Measurements from ENCODE around the gene MR1.

MR1 gene

DNA sequence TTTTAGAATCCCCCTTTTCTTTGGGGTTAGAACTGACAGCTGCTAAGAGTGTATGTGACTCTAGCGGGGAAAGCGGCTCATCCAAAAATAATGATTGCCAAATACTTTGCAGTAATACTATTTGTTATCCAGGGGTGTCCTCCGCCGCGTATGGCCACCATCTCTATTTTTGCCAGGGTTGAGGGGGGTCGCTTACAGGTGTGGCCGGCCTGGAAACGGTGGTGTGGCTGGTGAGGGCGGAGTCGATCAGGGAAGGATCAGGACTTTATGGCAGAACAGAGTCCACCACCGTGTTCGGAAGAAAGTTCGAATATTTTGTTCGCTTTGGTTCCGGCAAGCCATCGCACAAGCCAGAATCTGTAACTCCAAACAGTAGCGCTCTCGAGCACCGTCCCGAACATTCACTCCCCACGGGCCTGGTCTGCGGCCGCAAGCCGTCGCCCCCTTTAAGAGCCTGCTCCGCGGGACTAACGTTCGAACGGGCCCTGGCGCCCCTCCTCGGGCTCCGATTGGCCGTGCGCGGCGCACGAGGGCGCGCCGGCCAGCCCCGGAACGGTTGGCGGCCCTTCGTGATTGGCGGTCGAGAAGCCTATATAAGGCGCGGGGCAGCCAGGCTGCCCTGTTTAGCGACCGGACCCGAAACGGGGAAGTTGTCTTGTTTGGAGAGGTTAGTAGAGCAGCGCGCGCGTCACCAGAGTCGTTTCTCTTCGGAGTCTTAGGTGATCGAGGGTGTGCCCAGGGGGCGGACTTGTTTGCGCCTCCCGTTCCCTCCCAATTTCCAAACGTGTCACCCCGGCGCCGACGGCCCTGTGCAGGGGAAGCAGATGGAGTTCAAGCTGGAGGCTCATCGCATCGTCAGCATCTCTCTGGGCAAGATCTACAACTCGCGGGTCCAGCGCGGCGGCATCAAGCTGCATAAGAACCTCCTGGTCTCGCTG lies 54.6 kb downstream of the MR1 start, which contains the start of gene IER5:
Gene IER5, plus strand, starts transcription at position 622 of the 938 bp plus-strand sequence. Its CDS starts 203 bp downstream, at position 825.
- peak within 1 kb of the TSS; percentile 96 for H3K4me3 ChIP-seq (ENCODE audit: insufficient read length, low read depth)
- peak; percentile 98 for DNase-seq (ENCODE audit: low read depth, low spot score)
- H3K27me3 ChIP-seq (ENCODE audit: insufficient read depth, insufficient read length): peaks cover 20% of the 10 kb centered on the region
- peak within 1 kb of the TSS; percentile 97 for H3K9ac ChIP-seq (ENCODE audit: insufficient read length, low read depth)
- H3K4me1 ChIP-seq (ENCODE audit: insufficient read depth, insufficient read length): no peaks in the 10 kb centered on the region
- no peak for TF ChIP-seq SUZ12 (IDR thresholded peaks at IDR 0.05; ENCODE audit: extremely low read depth, insufficient read depth, insufficient read length)
- no peak for TF ChIP-seq YY1 (IDR thresholded peaks at IDR 0.05; ENCODE audit: insufficient read depth, insufficient read length)
- TF ChIP-seq ZNF274 (IDR thresholded peaks at IDR 0.05; ENCODE audit: low read depth, low read length): no peak
- H3K9me3 ChIP-seq (ENCODE audit: insufficient read depth, low read length): no peaks in the 10 kb centered on the region
- H3K36me3 ChIP-seq (ENCODE audit: insufficient read depth, insufficient read length, low read length): peaks cover 42% of the 10 kb centered on the region

DNA sequence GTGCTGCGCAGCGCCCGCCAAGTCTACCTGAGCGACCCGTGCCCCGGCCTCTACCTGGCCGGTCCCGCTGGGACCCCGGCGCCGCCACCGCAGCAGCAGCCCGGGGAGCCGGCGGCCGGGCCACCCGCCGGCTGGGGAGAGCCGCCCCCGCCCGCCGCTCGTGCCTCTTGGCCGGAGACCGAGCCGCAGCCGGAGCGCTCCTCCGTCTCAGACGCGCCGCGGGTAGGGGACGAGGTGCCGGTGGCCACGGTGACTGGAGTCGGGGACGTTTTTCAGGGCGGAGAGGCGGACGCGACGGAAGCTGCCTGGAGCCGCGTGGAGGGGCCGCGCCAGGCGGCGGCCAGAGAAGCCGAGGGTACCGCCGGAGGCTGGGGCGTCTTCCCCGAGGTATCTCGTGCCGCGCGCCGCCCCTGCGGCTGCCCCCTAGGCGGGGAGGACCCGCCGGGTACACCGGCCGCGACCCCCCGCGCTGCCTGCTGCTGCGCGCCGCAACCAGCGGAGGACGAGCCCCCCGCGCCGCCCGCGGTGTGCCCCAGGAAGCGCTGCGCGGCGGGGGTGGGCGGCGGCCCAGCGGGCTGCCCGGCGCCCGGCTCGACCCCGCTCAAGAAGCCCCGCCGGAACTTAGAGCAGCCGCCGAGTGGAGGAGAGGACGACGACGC lies 55.4 kb downstream of the MR1 start:
- no peak for DNase-seq (ENCODE audit: low read depth, low spot score)
- Histone ChIP-seq H3K36me3 (ENCODE audit: insufficient read depth, insufficient read length, low read length) (peaks cover 42% of the 10 kb centered on the region), H3K9me3 (ENCODE audit: insufficient read depth, low read length) (no peaks in the 10 kb centered on the region), H3K27me3 (ENCODE audit: insufficient read depth, insufficient read length) (peaks cover 20% of the 10 kb centered on the region), H3K9ac (ENCODE audit: insufficient read length, low read depth) (peak overlapping the region; percentile 97), H3K4me3 (ENCODE audit: insufficient read length, low read depth) (peak overlapping the region; percentile 96), H3K4me1 (ENCODE audit: insufficient read depth, insufficient read length) (no peaks in the 10 kb centered on the region)
- TF ChIP-seq ZNF274 (IDR thresholded peaks at IDR 0.05; ENCODE audit: low read depth, low read length): no peak
- TF ChIP-seq YY1 (IDR thresholded peaks at IDR 0.05; ENCODE audit: insufficient read depth, insufficient read length): no peak
- TF ChIP-seq SUZ12 (IDR thresholded peaks at IDR 0.05; ENCODE audit: extremely low read depth, insufficient read depth, insufficient read length): no peak

DNA sequence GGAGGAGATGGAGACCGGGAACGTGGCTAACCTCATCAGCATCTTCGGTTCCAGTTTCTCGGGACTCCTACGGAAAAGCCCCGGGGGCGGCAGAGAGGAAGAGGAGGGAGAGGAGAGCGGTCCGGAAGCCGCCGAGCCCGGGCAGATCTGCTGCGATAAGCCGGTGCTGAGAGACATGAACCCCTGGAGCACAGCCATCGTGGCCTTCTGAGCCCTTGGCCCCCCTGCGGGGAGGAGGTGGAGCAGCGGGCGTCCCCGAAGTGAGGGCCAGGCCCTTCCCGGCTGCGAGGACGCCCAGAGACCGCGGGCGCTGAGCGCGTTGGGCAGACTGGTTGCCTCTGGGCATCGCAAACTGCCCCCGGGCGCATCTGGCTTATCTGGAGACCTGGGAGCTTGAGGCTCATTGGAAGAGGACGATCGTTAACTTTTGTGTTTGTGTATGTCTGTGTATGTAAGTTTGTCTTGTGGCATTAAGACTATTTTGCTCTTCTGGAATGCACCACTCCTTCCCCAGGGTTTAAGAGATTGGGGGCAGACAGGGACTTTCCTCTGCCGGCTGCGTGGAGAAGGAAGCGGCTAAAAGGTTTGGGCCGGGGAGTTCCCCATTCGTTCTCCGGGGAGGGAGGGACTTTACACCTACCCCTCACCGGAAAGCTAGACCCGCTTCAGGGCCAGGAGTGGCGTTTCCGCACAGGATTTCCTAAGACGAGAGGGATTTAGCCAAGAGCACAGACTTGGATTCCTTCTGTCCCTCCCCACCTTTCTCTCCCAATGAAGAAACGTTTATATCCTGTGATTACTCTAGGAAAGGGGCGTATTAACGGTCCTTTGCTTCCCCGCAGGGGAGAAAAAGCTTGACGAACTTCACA lies 56.1 kb downstream of the MR1 start:
- peak overlapping the region; percentile 97 for H3K9ac ChIP-seq (ENCODE audit: insufficient read length, low read depth)
- H3K4me1 ChIP-seq (ENCODE audit: insufficient read depth, insufficient read length): no peaks in the 10 kb centered on the region
- peaks cover 20% of the 10 kb centered on the region for H3K27me3 ChIP-seq (ENCODE audit: insufficient read depth, insufficient read length)
- DNase-seq (ENCODE audit: low read depth, low spot score): no peak
- H3K4me3 ChIP-seq (ENCODE audit: insufficient read length, low read depth): peak overlapping the region; percentile 96
- H3K36me3 ChIP-seq (ENCODE audit: insufficient read depth, insufficient read length, low read length): peaks cover 42% of the 10 kb centered on the region
- no peaks in the 10 kb centered on the region for H3K9me3 ChIP-seq (ENCODE audit: insufficient read depth, low read length)
- TF ChIP-seq SUZ12 (IDR thresholded peaks at IDR 0.05; ENCODE audit: extremely low read depth, insufficient read depth, insufficient read length): peak; percentile 42
- TF ChIP-seq ZNF274 (IDR thresholded peaks at IDR 0.05; ENCODE audit: low read depth, low read length): no peak
- no peak for TF ChIP-seq YY1 (IDR thresholded peaks at IDR 0.05; ENCODE audit: insufficient read depth, insufficient read length)

DNA sequence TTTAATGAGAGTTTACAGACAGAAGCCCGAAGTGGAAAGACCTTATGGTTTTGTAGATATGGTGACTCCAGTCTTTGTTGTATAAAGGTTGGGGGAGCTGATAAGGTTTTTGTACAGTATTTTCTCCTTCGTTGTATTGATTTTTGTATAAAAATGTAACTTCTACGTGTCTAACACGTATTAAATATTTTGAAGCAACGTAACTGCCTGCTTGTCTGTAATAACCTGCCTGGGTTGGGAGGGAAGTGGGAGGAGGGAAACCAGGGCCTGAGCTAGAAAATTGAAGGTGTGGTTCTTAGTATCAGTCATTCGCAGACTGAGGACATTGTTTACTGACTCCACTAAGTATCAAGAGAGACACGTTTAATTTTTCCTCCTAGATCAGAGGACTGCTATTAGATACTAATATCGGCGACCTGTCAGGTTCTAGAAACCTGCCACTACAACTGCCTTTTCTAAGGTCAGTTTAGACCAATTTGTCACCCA lies 56.9 kb downstream of the MR1 start:
- H3K9me3 ChIP-seq (ENCODE audit: insufficient read depth, low read length): no peaks in the 10 kb centered on the region
- H3K4me3 ChIP-seq (ENCODE audit: insufficient read length, low read depth): peak overlapping the region; percentile 96
- DNase-seq (ENCODE audit: low read depth, low spot score): no peak
- TF ChIP-seq SUZ12 (IDR thresholded peaks at IDR 0.05; ENCODE audit: extremely low read depth, insufficient read depth, insufficient read length) (no peak), YY1 (IDR thresholded peaks at IDR 0.05; ENCODE audit: insufficient read depth, insufficient read length) (no peak), ZNF274 (IDR thresholded peaks at IDR 0.05; ENCODE audit: low read depth, low read length) (no peak)
- peaks cover 45% of the 10 kb centered on the region for H3K36me3 ChIP-seq (ENCODE audit: insufficient read depth, insufficient read length, low read length)
- peak overlapping the region; percentile 22 for H3K9ac ChIP-seq (ENCODE audit: insufficient read length, low read depth)
- peaks cover 20% of the 10 kb centered on the region for H3K27me3 ChIP-seq (ENCODE audit: insufficient read depth, insufficient read length)
- peaks cover 3% of the 10 kb centered on the region for H3K4me1 ChIP-seq (ENCODE audit: insufficient read depth, insufficient read length)

DNA sequence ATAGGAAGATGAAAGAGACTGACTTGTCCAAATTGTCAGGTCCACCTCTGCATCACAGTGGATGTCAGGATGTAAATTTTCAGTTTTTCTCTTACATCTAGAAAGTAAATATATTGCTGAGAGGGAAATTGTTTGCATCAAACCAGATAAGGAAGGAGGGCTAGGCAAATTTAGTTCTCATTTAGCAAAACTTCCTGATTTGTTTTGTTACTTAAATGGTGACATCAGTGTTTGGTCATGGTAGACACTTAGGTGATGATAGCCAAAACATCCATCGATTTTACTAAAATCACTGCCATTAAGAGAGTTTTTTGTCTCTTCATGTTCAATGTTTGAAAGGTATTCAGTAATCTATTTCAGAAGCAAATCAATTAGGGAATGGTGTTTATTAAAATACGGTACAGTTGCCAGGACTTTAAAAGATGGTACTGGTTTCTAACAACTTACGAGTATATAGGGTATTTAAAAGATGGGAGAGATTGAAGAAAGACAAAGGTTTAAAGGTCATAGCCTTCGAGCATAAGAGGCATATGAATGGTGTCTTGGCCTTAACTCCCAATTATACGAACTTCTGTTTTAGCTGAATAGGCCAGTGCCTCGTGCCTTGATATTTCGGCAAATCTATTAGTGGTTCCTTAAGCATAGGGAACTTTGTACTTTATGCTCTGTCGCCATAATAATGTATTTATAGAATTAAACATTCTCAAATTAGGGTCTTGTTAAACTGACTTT lies 57.7 kb downstream of the MR1 start:
- Histone ChIP-seq H3K9me3 (ENCODE audit: insufficient read depth, low read length) (no peaks in the 10 kb centered on the region), H3K27me3 (ENCODE audit: insufficient read depth, insufficient read length) (peaks cover 15% of the 10 kb centered on the region), H3K36me3 (ENCODE audit: insufficient read depth, insufficient read length, low read length) (peaks cover 45% of the 10 kb centered on the region), H3K9ac (ENCODE audit: insufficient read length, low read depth) (no peak overlapping the region), H3K4me1 (ENCODE audit: insufficient read depth, insufficient read length) (peaks cover 7% of the 10 kb centered on the region), H3K4me3 (ENCODE audit: insufficient read length, low read depth) (peak overlapping the region; percentile 96)
- DNase-seq (ENCODE audit: low read depth, low spot score): no peak
- TF ChIP-seq YY1 (IDR thresholded peaks at IDR 0.05; ENCODE audit: insufficient read depth, insufficient read length) (no peak), ZNF274 (IDR thresholded peaks at IDR 0.05; ENCODE audit: low read depth, low read length) (no peak), SUZ12 (IDR thresholded peaks at IDR 0.05; ENCODE audit: extremely low read depth, insufficient read depth, insufficient read length) (no peak)

DNA sequence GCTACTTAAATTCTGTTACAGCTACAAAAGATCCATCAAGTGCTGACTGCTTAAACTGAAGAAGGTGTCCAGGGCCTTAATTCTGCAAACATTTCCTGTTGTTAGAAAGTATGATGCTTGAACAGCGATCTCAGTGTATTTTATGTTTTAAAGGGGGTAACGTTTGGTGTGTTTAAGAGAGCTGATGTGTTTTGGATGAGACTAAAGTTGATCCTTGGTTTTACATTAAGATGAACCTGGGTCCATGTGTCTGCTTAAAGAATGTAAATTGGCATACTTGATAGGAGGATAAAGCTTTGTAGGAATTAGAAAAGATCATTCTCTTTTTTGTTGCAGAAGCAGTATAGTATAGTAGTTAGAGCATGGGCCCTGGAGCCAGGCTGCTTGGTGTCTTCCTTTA lies 58.3 kb downstream of the MR1 start:
- DNase-seq (ENCODE audit: low read depth, low spot score): no peak
- peaks cover 45% of the 10 kb centered on the region for H3K36me3 ChIP-seq (ENCODE audit: insufficient read depth, insufficient read length, low read length)
- peaks cover 10% of the 10 kb centered on the region for H3K4me1 ChIP-seq (ENCODE audit: insufficient read depth, insufficient read length)
- peaks cover 12% of the 10 kb centered on the region for H3K27me3 ChIP-seq (ENCODE audit: insufficient read depth, insufficient read length)
- TF ChIP-seq YY1 (IDR thresholded peaks at IDR 0.05; ENCODE audit: insufficient read depth, insufficient read length) (no peak), SUZ12 (IDR thresholded peaks at IDR 0.05; ENCODE audit: extremely low read depth, insufficient read depth, insufficient read length) (no peak), ZNF274 (IDR thresholded peaks at IDR 0.05; ENCODE audit: low read depth, low read length) (no peak)
- no peak overlapping the region for H3K9ac ChIP-seq (ENCODE audit: insufficient read length, low read depth)
- H3K9me3 ChIP-seq (ENCODE audit: insufficient read depth, low read length): no peaks in the 10 kb centered on the region
- H3K4me3 ChIP-seq (ENCODE audit: insufficient read length, low read depth): no peak overlapping the region

Measured in NT2/D1 (cell line).